Measurements from ENCODE around the gene SLC39A9. TPM values are rescaled to one million over a fixed set of nuclear protein-coding genes. Genes with fewer than 3 reads are reported as not detected.

The SLC39A9 gene
- total and polyA plus RNA-seq, 9 donors: 15.9 to 54.5 (median 40.4) TPM

- Histone ChIP-seq H3K36me3 (no peaks in the 10 kb centered on the region), H3K4me3 (no peak overlapping the region), H3K9me3 (no peaks in the 10 kb centered on the region), H3K27me3 (no peaks in the 10 kb centered on the region), H3K4me1 (ENCODE audit: insufficient read depth) (peaks cover 19% of the 10 kb centered on the region), H3K27ac (no peak overlapping the region)
- intact Hi-C loops (cut with DNase I): no loop called here
- no peak for DNase-seq
- WGBS, 3 donors: 81 to 84% (median 81%) methylated on average over 4 of the region's 4 CpGs
- no peak for TF ChIP-seq POLR2A (IDR thresholded peaks at IDR 0.05)
- no peak for TF ChIP-seq CTCF (IDR thresholded peaks at IDR 0.05)
- TF ChIP-seq EP300 (IDR thresholded peaks at IDR 0.05): no peak
Observed at GRCh38 chr14:69395929-69396328, 2.6 kb upstream of the SLC39A9 start.

GRCh38 chr14:69398818-69399210, 322 bp downstream of the SLC39A9 start:
- no peak for DNase-seq
- Histone ChIP-seq H3K9me3 (no peaks in the 10 kb centered on the region), H3K4me1 (ENCODE audit: insufficient read depth) (peaks cover 19% of the 10 kb centered on the region), H3K27ac (peak overlapping the region; percentile 82 to 88), H3K4me3 (peak overlapping the region; percentile 88), H3K36me3 (no peaks in the 10 kb centered on the region), H3K27me3 (no peaks in the 10 kb centered on the region)
- TF ChIP-seq CTCF (IDR thresholded peaks at IDR 0.05) (no peak), POLR2A (IDR thresholded peaks at IDR 0.05) (no peak), EP300 (IDR thresholded peaks at IDR 0.05) (no peak)
- 0% methylated on average over 18 of the region's 18 CpGs for WGBS, 3 donors
- intact Hi-C loops (cut with DNase I): no loop called here

- Histone ChIP-seq H3K4me1 (ENCODE audit: insufficient read depth) (peaks cover 19% of the 10 kb centered on the region), H3K36me3 (no peaks in the 10 kb centered on the region), H3K4me3 (peak overlapping the region; percentile 88), H3K9me3 (no peaks in the 10 kb centered on the region), H3K27ac (no peak overlapping the region), H3K27me3 (no peaks in the 10 kb centered on the region)
- WGBS, 3 donors: 81 to 87% (median 81%) methylated on average over 8 of the region's 8 CpGs
- intact Hi-C loops (cut with DNase I): no loop called here
- DNase-seq: no peak
- no peak for TF ChIP-seq POLR2A (IDR thresholded peaks at IDR 0.05)
- no peak for TF ChIP-seq EP300 (IDR thresholded peaks at IDR 0.05)
Observed at GRCh38 chr14:69399750-69400149, 1.3 kb downstream of the SLC39A9 start.

GRCh38 chr14:69400154-69400553, 1.7 kb downstream of the SLC39A9 start:
- Histone ChIP-seq H3K27me3 (no peaks in the 10 kb centered on the region), H3K4me3 (peak overlapping the region; percentile 88), H3K27ac (no peak overlapping the region), H3K36me3 (no peaks in the 10 kb centered on the region), H3K4me1 (ENCODE audit: insufficient read depth) (peaks cover 19% of the 10 kb centered on the region), H3K9me3 (no peaks in the 10 kb centered on the region)
- 73 to 85% (median 73%) methylated on average over 6 of the region's 6 CpGs for WGBS, 3 donors
- DNase-seq: no peak
- intact Hi-C loops (cut with DNase I): no loop called here
- TF ChIP-seq CTCF (IDR thresholded peaks at IDR 0.05) (no peak), POLR2A (IDR thresholded peaks at IDR 0.05) (no peak), EP300 (IDR thresholded peaks at IDR 0.05) (no peak)

- intact Hi-C loops (cut with DNase I): no loop called here
- Histone ChIP-seq H3K9me3 (no peaks in the 10 kb centered on the region), H3K4me3 (no peak overlapping the region), H3K27me3 (no peaks in the 10 kb centered on the region), H3K4me1 (ENCODE audit: insufficient read depth) (peaks cover 19% of the 10 kb centered on the region), H3K36me3 (no peaks in the 10 kb centered on the region), H3K27ac (no peak overlapping the region)
- no peak for DNase-seq
- 61 to 71% (median 68%) methylated on average over 2 of the region's 2 CpGs for WGBS, 3 donors
- TF ChIP-seq EP300 (IDR thresholded peaks at IDR 0.05): no peak
- no peak for TF ChIP-seq CTCF (IDR thresholded peaks at IDR 0.05)
- no peak for TF ChIP-seq POLR2A (IDR thresholded peaks at IDR 0.05)
Observed at GRCh38 chr14:69401841-69402240, 3.3 kb downstream of the SLC39A9 start.
